Measurements from ENCODE around the gene IL34. TPM values are rescaled to one million over a fixed set of nuclear protein-coding genes. Genes with fewer than 3 reads are reported as not detected.

IL34 gene
- 1 to 10 TPM in 1 of 2 donors, not detected in 1; 1.2 TPM for total RNA-seq

DNA sequence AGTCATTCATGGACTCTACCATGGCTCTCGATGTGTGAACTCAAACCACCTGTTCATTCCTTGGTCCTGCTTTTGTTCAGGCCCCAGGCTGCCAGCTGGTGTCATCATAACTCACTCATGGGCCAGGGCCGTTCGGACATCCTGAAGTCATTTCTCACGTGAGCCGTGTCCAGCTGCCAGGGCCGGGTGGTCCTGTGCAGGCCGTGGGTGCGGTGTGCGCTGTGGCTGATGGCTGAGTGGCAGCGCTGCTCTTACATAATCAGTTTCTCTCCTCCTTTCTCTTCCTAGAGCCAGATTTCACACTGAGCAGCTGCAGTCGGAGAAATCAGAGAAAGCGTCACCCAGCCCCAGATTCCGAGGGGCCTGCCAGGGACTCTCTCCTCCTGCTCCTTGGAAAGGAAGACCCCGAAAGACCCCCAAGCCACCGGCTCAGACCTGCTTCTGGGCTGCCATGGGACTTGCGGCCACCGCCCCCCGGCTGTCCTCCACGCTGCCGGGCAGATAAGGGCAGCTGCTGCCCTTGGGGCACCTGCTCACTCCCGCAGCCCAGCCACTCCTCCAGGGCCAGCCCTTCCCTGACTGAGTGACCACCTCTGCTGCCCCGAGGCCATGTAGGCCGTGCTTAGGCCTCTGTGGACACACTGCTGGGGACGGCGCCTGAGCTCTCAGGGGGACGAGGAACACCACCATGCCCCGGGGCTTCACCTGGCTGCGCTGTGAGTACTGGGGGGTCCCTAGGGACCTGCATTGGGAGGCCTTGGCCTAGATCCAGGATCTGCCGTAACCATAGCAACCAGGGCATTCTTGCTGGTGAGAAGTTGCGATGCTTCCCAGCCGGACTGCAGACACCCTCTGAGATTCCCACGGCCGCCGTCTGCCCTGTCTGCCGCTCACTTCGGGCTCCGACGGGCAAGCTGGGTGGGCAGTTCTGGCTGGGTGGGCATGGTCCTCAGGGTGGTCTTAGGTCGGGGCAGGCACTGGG, at the start of gene IL34:
TSS of gene IL34 (plus strand) at position 300 of the 982 bp plus-strand sequence. CDS start at position 689, 389 bp downstream.
- Mint-ChIP-seq H3K27me3 (peaks cover 0 to 7% of the 10 kb centered on the region in 2 donors), H3K4me3 (no peak within 1 kb of the TSS), H3K27ac (no peak within 1 kb of the TSS), H3K9me3 (no peaks in the 10 kb centered on the region), H3K36me3 (no peaks in the 10 kb centered on the region), H3K4me1 (ENCODE audit: low read depth in 2 of 2) (no peaks in the 10 kb centered on the region)
- DNase-seq (ENCODE audit: low spot score) (no peak), ATAC-seq (peak in 1 of 2 donors; percentile 14)

DNA sequence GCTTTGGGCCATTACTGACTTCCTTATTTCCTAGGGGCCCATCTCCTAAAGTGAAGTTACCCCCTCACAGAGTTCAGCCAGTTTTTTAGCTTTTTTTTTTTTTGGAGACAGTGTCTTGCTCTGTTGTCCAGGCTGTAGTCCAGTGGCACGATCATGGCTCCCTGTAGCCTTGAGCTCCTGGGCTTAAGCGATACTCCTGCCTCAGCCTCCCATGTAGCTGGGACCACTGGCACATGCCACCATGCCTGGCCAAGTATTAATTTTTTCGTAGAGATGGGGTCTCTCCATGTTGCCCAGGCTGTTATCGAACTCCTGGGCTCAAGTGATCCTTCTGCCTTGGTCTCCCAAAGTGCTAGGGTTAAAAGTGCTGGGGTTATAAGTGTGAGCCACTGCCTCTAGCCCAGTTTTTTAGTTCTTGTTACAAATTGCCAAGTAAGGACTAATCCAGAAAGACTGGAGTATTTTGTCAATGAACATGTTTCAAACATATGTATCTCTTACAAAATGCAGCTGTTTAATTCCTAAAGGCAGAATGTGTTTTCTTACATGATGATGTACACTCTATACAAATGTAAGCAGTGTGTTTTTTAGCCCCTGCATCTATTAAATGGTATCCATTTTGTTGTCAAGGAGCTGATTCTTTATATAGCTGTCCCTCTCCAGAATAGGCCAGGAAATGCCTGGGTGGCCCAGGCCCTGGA, 49.1 kb upstream of the IL34 start:
- Mint-ChIP-seq H3K27ac (no peak overlapping the region), H3K9me3 (no peaks in the 10 kb centered on the region), H3K27me3 (peaks cover 9% of the 10 kb centered on the region in 2 donors), H3K4me1 (ENCODE audit: low read depth in 2 of 2) (no peaks in the 10 kb centered on the region), H3K36me3 (no peaks in the 10 kb centered on the region), H3K4me3 (no peak overlapping the region)
- no peak for ATAC-seq
- DNase-seq (ENCODE audit: low spot score), result no peak

DNA sequence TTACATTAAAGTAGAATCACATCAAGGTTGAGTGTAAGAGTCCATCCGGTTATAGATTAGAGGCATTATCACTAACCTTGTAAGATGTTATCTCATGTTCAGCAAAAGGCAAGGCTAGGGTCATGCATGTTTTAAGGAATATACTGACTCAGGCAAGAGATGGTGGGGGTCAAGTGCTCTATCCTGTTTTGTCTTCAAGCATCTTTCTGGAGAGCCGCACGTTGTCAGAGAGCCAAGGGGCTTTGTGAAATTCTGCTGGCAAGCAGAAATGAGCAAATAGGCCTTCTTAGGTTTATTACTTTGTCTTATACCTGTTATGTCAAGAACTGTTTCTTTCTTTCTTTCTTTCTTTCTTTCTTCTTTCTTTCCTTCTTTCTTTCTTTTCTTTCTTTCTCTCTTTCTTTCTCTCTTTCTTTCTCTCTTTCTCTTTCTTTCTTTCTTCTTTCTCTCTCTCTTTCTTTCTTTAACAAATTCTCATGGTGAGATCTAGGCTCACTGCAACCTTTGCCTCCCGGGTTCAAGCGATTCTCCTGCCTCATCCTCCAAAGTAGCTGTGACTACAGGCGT, 47.3 kb upstream of the IL34 start:
- H3K4me3 Mint-ChIP-seq, result no peak overlapping the region
- no peaks in the 10 kb centered on the region for H3K9me3 Mint-ChIP-seq
- ATAC-seq, result no peak
- peaks cover 9% of the 10 kb centered on the region in 2 donors for H3K27me3 Mint-ChIP-seq
- no peak for DNase-seq (ENCODE audit: low spot score)
- H3K27ac Mint-ChIP-seq, result no peak overlapping the region
- H3K4me1 Mint-ChIP-seq (ENCODE audit: low read depth in 2 of 2), result no peaks in the 10 kb centered on the region
- H3K36me3 Mint-ChIP-seq, result no peaks in the 10 kb centered on the region

DNA sequence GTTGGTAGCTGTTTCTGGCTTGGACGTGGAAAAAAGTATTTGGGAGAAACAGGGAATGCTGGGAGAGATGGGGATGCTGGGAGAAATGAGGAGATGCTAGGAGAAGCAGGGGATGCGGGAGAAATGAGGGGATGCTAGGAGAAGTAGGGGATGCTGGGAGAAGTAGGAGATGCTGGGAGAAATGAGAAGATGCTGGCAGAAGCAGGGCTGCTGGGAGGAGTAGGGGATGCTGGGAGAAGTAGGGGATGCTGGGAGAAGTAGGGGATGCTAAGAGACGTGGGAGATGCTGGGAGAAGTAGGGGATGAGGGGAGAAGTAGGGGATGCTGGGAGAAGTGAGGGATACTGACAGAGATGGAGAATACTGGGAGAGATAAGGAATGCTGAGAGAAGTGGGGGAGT, 45.6 kb upstream of the IL34 start:
- DNase-seq (ENCODE audit: low spot score), result no peak
- Mint-ChIP-seq H3K27me3 (peaks cover 9% of the 10 kb centered on the region in 2 donors), H3K9me3 (no peaks in the 10 kb centered on the region), H3K36me3 (no peaks in the 10 kb centered on the region), H3K4me1 (ENCODE audit: low read depth in 2 of 2) (no peaks in the 10 kb centered on the region), H3K4me3 (no peak overlapping the region), H3K27ac (no peak overlapping the region)
- ATAC-seq, result no peak

DNA sequence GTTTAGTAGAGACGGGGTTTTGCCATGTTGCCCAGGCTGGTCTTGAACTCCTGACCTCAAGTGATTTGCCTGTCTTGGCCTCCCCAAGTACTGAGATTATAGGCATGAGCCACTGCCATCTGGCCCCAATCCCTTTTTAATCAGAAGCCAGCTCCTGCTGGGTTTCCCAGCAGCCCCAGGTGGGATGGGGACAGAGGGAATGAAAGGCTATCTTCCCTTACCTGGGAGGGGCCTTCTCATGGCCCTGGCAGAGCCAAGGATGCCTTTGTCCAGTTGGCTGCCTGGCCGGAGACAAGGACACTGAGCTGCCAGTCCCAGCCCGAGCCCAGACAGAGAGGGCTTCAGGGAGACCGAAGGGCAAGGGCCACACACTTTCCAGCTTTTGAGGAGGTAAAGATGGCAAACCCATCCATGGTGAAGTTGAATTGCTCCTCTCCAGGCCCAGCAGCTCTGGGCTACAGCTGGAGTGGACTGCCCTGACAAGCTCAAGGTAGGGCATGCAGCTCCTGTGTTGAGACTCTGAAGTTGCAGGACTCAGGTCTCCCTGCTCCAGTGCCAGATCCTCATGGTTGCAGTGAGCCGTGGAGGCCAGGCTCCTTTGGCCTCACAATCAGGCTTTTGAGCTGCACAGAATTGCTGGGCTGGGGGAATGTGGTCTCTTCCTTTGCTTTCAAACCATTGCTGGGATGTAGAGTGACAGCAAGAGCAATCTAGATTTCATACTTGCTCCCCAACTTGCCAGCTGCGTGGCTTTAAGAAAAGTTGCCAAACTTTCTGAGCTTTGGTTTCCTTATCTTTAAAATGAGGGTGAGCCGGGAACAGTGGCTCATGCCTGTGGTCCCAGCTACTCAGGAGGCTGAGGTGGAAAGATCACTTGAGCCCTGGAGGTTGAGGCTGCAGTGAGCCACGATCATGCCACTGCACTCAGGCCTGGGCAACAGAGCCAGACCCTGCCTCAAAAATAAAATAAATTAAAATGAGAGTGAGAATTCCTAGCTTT, 44.5 kb upstream of the IL34 start:
- Mint-ChIP-seq H3K27ac (no peak overlapping the region), H3K27me3 (peaks cover 9% of the 10 kb centered on the region in 2 donors), H3K4me1 (ENCODE audit: low read depth in 2 of 2) (no peaks in the 10 kb centered on the region), H3K9me3 (no peaks in the 10 kb centered on the region), H3K36me3 (no peaks in the 10 kb centered on the region), H3K4me3 (no peak overlapping the region)
- ATAC-seq (no peak), DNase-seq (ENCODE audit: low spot score) (no peak)

DNA sequence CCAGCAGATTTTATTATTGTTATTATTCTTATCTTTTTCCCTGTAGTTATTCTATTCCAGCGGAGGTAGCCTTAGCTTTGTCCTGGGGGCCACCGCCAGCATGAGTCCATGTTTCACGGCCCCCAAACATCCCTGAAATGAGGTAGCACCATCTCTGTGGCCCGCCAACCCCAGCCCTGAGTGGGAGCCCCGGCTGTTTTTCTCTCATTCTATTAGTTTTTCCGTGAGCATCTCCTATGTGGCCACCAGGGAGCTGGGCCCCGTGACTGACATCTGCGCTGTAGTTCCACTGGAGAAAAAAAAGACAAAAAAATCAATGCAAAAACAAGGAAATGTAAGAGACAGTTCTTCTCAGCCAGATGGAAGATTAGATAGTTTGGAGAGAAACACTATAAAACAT, 43.5 kb upstream of the IL34 start:
- H3K9me3 Mint-ChIP-seq, result no peaks in the 10 kb centered on the region
- H3K36me3 Mint-ChIP-seq, result no peaks in the 10 kb centered on the region
- H3K4me3 Mint-ChIP-seq, result no peak overlapping the region
- no peak overlapping the region for H3K27ac Mint-ChIP-seq
- ATAC-seq, result no peak
- DNase-seq (ENCODE audit: low spot score), result no peak
- H3K27me3 Mint-ChIP-seq, result peaks cover 9% of the 10 kb centered on the region in 2 donors
- H3K4me1 Mint-ChIP-seq (ENCODE audit: low read depth in 2 of 2), result no peaks in the 10 kb centered on the region

DNA sequence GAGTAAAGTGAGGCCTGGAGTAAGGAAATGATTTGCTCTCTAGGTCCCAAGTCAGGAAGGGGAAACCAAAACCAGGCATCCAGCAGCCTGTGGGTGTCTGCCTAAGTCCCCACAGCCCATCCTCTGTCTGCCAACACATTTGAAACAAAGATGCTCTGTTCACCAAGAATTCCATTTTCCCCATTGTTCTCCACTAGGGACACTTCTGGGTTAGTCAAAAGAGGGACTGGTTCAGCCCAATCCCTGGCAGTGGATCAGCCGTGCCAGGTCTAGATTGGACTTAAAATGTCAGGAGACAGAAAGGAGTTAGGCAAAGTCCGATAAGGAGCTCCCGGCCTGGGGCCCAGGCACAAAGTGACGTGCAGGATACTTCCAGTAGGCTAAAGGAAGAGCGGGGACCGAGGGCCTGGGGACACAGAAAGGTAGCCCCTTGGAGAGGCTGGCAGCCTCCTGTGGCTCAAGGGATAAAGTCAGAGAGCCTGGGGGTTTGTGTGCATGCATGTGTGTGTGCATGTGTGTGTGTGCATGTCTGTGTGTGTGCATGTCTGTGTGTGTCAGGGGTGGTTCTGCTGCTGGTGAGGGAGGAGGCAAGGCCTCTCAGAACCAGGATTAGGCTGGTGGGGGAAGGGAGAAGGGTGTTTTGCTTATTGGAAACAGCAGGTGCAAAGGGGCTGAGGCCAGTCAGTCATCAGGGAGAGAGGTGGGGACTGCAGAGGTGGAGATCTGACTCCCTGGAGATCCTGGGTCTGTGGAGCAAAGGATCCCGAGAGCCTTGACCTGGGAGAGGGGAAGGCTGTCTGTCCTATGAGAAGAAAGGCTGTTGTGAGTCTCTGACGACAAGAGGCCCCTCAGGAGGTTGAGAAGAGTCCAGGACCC, 41.7 kb upstream of the IL34 start:
- Mint-ChIP-seq H3K27me3 (peaks cover 9% of the 10 kb centered on the region in 2 donors), H3K4me1 (ENCODE audit: low read depth in 2 of 2) (no peaks in the 10 kb centered on the region), H3K36me3 (no peaks in the 10 kb centered on the region), H3K4me3 (no peak overlapping the region), H3K9me3 (no peaks in the 10 kb centered on the region), H3K27ac (no peak overlapping the region)
- DNase-seq (ENCODE audit: low spot score) (no peak), ATAC-seq (no peak)

DNA sequence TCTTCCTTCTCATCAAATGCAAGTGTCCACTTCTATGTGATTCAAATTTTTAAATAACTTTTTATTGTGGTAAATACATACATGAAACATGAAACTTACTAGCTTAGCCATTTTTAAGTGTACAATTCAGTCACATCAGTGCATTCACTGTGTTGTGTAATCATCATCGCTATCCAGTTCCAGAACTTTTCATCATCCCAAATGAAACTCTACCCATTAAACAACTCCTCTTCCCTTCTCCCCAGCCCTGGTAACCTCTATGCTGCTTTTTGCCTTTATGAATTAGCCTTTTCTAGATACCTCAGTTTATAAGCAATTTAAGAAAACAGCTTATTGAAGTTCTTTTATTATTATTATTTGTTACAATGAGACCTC, 41.1 kb upstream of the IL34 start:
- no peaks in the 10 kb centered on the region for H3K9me3 Mint-ChIP-seq
- no peak overlapping the region for H3K27ac Mint-ChIP-seq
- no peaks in the 10 kb centered on the region for H3K36me3 Mint-ChIP-seq
- ATAC-seq (no peak), DNase-seq (ENCODE audit: low spot score) (no peak)
- H3K4me3 Mint-ChIP-seq, result no peak overlapping the region
- H3K27me3 Mint-ChIP-seq, result peaks cover 3 to 6% of the 10 kb centered on the region in 2 donors
- H3K4me1 Mint-ChIP-seq (ENCODE audit: low read depth in 2 of 2), result no peaks in the 10 kb centered on the region

DNA sequence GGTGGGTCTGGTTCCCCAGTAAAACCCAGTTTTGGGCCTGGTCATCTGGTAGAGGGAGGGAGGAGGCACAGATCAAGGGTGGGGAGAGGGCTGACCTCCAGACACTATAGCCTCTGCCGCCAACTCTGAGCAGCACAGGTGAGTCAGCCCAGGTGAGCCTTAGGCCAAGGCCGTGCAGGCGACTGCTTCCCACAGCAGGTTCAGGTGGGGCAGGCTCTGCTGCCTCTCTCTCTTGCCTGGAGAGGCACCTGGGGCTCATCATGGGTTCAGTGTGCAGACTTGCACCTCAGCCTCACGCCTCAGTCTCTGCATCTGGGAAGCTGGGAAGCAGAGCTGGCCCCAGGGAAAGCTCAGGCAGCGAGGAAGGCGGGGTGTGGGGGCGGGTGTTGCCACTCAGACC, 37.8 kb upstream of the IL34 start:
- no peaks in the 10 kb centered on the region for H3K9me3 Mint-ChIP-seq
- no peaks in the 10 kb centered on the region for H3K27me3 Mint-ChIP-seq
- no peak overlapping the region for H3K4me3 Mint-ChIP-seq
- no peak overlapping the region for H3K27ac Mint-ChIP-seq
- ATAC-seq (no peak), DNase-seq (ENCODE audit: low spot score) (no peak)
- no peaks in the 10 kb centered on the region for H3K36me3 Mint-ChIP-seq
- no peaks in the 10 kb centered on the region for H3K4me1 Mint-ChIP-seq (ENCODE audit: low read depth in 2 of 2)

DNA sequence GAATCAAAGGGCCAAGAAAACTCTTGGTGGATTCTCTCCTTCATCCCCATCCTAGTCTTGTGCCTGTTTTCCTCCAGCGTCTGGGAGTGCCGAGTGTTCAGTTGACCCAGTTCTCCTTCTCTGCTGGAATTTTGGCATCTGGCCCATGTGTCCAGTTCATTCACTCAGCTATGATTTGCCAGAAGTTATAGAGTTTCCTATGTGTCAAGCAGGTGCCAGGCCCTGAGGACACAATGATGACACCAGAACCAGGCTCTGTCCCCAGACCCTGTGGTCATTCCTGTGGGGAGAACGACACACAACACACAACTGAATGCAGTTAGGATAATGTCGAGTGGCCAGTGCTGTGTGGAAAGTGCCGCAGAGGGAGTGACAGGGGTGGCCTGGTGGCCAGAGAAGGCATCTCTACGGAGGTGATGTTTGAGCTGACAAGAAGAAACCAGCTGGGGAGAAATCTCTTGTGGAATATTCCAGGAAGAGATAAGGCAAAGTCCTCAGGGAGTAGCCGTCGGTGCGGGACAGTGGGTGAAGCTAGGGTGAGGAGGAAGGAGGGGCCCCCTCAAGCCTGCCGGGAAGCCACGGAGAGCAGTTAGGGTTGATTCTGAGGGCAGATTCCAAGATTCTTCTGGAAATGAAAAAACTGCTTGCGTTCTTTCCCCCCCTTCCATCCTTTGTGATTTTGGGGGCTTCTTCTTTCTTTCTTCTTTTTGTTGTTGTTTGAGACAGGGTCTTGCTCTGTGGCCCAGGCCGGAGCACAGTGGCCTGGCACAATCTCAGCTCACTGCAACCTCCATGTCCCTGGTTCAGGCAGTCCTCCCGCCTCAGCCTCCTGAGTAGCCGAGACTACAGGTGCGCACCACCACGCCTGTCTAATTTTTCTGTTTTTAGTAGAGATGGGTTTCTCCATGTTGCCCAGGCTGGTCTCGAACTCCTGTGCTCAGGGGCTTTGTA, 35.8 kb upstream of the IL34 start:
- no peak overlapping the region for H3K27ac Mint-ChIP-seq
- H3K9me3 Mint-ChIP-seq, result no peaks in the 10 kb centered on the region
- DNase-seq (ENCODE audit: low spot score), result no peak
- no peaks in the 10 kb centered on the region for H3K4me1 Mint-ChIP-seq (ENCODE audit: low read depth in 2 of 2)
- no peak overlapping the region for H3K4me3 Mint-ChIP-seq
- H3K36me3 Mint-ChIP-seq, result no peaks in the 10 kb centered on the region
- no peaks in the 10 kb centered on the region for H3K27me3 Mint-ChIP-seq
- no peak for ATAC-seq

DNA sequence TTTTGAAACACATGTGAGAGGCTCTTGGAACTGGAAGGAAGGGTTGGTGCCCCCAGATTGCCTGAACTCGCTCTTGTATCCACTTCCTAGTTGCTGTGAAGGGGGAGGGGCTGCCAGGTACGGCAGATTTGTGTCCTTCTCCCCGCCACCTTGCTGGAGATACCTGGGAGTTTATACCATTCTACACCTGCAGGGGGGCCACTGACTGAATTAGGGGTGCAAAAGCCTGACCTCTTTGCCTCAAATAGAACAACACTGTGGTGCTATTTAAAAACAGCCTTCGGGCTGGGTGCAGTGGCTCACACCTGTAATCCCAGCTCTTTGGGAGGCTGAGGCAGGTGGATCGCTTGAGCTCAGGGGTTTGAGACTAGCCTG, 35.1 kb upstream of the IL34 start:
- Mint-ChIP-seq H3K9me3 (no peaks in the 10 kb centered on the region), H3K4me3 (no peak overlapping the region), H3K27me3 (no peaks in the 10 kb centered on the region), H3K36me3 (no peaks in the 10 kb centered on the region), H3K27ac (no peak overlapping the region), H3K4me1 (ENCODE audit: low read depth in 2 of 2) (no peaks in the 10 kb centered on the region)
- ATAC-seq (no peak), DNase-seq (ENCODE audit: low spot score) (no peak)
